HEK293T (cell line): ENCODE data around the gene CELA2B.

Experiments used
- ARNT ChIP-seq: fragments of 450-650 bp; IDR thresholded peaks from 2 replicates; pipeline ENCODE4 v1.6.1; 2017; ENCODE audit warnings: mild to moderate bottlenecking
- FOXA1 ChIP-seq: fragments of 450-650 bp; IDR thresholded peaks from 2 replicates; pipeline ENCODE4 v1.6.1; 2016; ENCODE audit warnings: mild to moderate bottlenecking
- FOXK2 ChIP-seq: fragments of 450-650 bp; IDR thresholded peaks from 2 replicates; pipeline ENCODE4 v1.6.1; 2016; ENCODE audit warnings: mild to moderate bottlenecking
- L3MBTL2 ChIP-seq: fragments of 450-650 bp; conservative IDR thresholded peaks from 2 replicates; pipeline ENCODE4 v1.6.1; 2016; ENCODE audit warnings: mild to moderate bottlenecking
- SP1 ChIP-seq: fragments of 450-650 bp; IDR thresholded peaks from 2 replicates; pipeline ENCODE4 v1.6.1; 2017
- SUZ12 ChIP-seq: fragments of 450-650 bp; IDR thresholded peaks from 2 replicates; pipeline ENCODE4 v1.6.1; 2016; ENCODE audit warnings: mild to moderate bottlenecking
- TARDBP ChIP-seq: fragments of 450-650 bp; IDR thresholded peaks from 2 replicates; pipeline ENCODE4 v1.6.1; 2016
- ZNF384 ChIP-seq: fragments of 450-650 bp; IDR thresholded peaks from 2 replicates; pipeline ENCODE4 v1.6.1; 2016
- TF ChIP-seq, protein P1 (sequence below): fragments of 450-650 bp; IDR thresholded peaks from 2 replicates; pipeline ENCODE4 v1.6.1; 2016

DNA sequence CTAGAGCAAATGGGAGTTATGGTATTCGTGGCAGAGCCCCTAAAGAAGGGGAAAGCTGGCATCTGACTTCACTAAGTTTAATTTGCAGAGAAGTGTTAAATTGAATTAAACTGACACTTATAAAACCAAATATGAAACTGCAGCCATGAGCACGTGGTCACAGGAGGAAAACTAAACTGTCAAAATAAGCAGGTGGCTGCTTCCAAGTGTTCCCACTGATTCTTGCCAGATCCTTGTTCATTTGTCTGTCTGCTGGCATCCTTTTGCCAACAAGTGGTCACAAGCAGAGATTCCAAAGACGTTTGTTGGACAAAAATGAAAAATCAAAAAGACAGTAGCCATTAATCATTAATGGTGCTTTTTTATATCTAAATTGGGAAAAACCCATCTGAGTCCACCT lies 6.5 kb upstream of the CELA2B start:
- TF ChIP-seq SP1: no peak
- TF ChIP-seq FOXK2: no peak
- no peak for TF ChIP-seq SUZ12
- TF ChIP-seq, protein P1, sequence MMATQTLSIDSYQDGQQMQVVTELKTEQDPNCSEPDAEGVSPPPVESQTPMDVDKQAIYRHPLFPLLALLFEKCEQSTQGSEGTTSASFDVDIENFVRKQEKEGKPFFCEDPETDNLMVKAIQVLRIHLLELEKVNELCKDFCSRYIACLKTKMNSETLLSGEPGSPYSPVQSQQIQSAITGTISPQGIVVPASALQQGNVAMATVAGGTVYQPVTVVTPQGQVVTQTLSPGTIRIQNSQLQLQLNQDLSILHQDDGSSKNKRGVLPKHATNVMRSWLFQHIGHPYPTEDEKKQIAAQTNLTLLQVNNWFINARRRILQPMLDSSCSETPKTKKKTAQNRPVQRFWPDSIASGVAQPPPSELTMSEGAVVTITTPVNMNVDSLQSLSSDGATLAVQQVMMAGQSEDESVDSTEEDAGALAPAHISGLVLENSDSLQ: no peak
- TF ChIP-seq TARDBP: no peak
- no peak for TF ChIP-seq FOXA1
- no peak for TF ChIP-seq ARNT
- TF ChIP-seq L3MBTL2: no peak
- TF ChIP-seq ZNF384: no peak
